K562 (cell line): ENCODE data around the gene ILF2. TPM values are rescaled to one million over a fixed set of nuclear protein-coding genes. Genes with fewer than 3 reads are reported as not detected.
A peak's percentile ranks its signal among the peaks of the same experiment; 100 is the strongest.

Experiments
- ATAC-seq: fragments of 200-7000 bp; cut with Tn5 transposase; 3 replicates; pipeline ENCODE4 v1.9.1; 2020; ENCODE audit warnings: moderate library complexity
- BruUV-seq: library from RNA; stranded (reverse); fragments of 400-500 nt; replicated peaks from 2 replicates; lab custom pipeline; 2021; lab: Mats Ljungman, UMichigan
- CTCF ChIA-PET: fragments of 300-600 bp; formaldehyde crosslinking; extraction: SDS; loops from one replicate; lab custom pipeline; 2021; ENCODE audit warnings: low intra/inter-chr PET ratio; lab: Yijun Ruan, JAX
- POLR2A ChIA-PET: fragments of 300-600, 350-650 bp; sonication (Branson Sonifier 250); formaldehyde crosslinking; extraction: SDS; loops from one replicate; lab custom pipeline; 2021; ENCODE audit warnings: antibody characterized with exemption, inconsistent platforms; lab: Yijun Ruan, JAX
- DNase-seq, 4 experiments: peaks; one replicate each; pipeline versions ENCODE4 v3.0.0 to v3.0.0-alpha.2; 2011 to 2018; ENCODE audit warnings: low spot score in 3 of 4, mixed read lengths in 3 of 4; ENCODE audit errors: extremely low read depth in 1 of 4
- FAIRE-seq: peaks from 2 replicates; lab custom pipeline; 2011; peaks lifted over from hg19 to GRCh38; lab: Jason Lieb, UNC
- H2AFZ ChIP-seq: 2 replicates; pipeline ENCODE4 v1.6.0; 2011; ENCODE audit warnings: low read depth, low read length, control low read depth, inconsistent platforms
- H3K27ac ChIP-seq: fragments of 200-600 bp; 3 replicates; pipeline ENCODE4 v1.8.0; 2011; ENCODE audit warnings: low read depth, mild to moderate bottlenecking, control low read depth, inconsistent platforms, low read length, moderate library complexity, mixed read lengths; ENCODE audit errors: extremely low read depth
- H3K27me3 ChIP-seq, 2 experiments: fragments of 300-600 bp in 1 of 2; 2 replicates in 1 of 2; 3 replicates in 1 of 2; pipeline versions ENCODE4 v1.6.0 to v1.8.0; 2011; ENCODE audit warnings: inconsistent platforms in 2 of 2, low read length in 2 of 2, mild to moderate bottlenecking in 1 of 2, mixed read lengths in 1 of 2, moderate library complexity in 1 of 2; ENCODE audit not compliant: control insufficient read depth in 2 of 2, insufficient read depth in 2 of 2
- H3K36me3 ChIP-seq: fragments of 300-600 bp; 3 replicates; pipeline ENCODE4 v1.8.0; 2011; ENCODE audit warnings: mild to moderate bottlenecking, low read length, inconsistent platforms; ENCODE audit not compliant: control insufficient read depth, insufficient read depth
- H3K4me1 ChIP-seq, 2 experiments: fragments of 200-600 bp in 1 of 2; replicated peaks in 1 of 2; 2 replicates in 1 of 2; 3 replicates in 1 of 2; pipeline versions ENCODE4 v1.5.1 to v1.8.0; 2011; ENCODE audit warnings: inconsistent platforms in 2 of 2, low read length in 2 of 2, mild to moderate bottlenecking in 1 of 2, mixed read lengths in 1 of 2, moderate library complexity in 1 of 2; ENCODE audit not compliant: control insufficient read depth in 2 of 2, insufficient read depth in 2 of 2
- H3K4me2 ChIP-seq: 2 replicates; pipeline ENCODE4 v1.6.1; 2011; ENCODE audit warnings: low read length, control low read depth, inconsistent platforms, mixed read lengths; ENCODE audit not compliant: insufficient read depth
- H3K4me3 ChIP-seq: fragments of 200-600 bp; sonication (generic), shearing (Covaris generic); 2 replicates; pipeline ENCODE4 v1.5.1; 2016; ENCODE audit warnings: control low read depth, inconsistent platforms
- H3K79me2 ChIP-seq: fragments of 200-600 bp; 3 replicates; pipeline ENCODE4 v1.8.0; 2011; ENCODE audit warnings: low read length, inconsistent platforms; ENCODE audit not compliant: control insufficient read depth, insufficient read depth
- H3K9ac ChIP-seq, 2 experiments: 2 replicates each; pipeline versions ENCODE4 v1.6.0 to v1.6.1; 2011; ENCODE audit warnings: low read depth in 2 of 2, low read length in 2 of 2, control low read depth in 1 of 2, inconsistent platforms in 1 of 2, mild to moderate bottlenecking in 1 of 2, mixed read lengths in 1 of 2; ENCODE audit not compliant: insufficient read depth in 1 of 2
- H3K9me1 ChIP-seq: one replicate; pipeline ENCODE4 v1.6.0; 2011; ENCODE audit warnings: inconsistent platforms, mild to moderate bottlenecking, low read length, moderate library complexity; ENCODE audit not compliant: control insufficient read depth, insufficient read depth
- H3K9me3 ChIP-seq: replicated peaks from 2 replicates; pipeline ENCODE4 v1.5.1; 2011; ENCODE audit warnings: low read depth, low read length, inconsistent platforms; ENCODE audit not compliant: control insufficient read depth, insufficient read depth
- H4K20me1 ChIP-seq: replicated peaks from 2 replicates; pipeline ENCODE4 v1.6.1; 2011; ENCODE audit warnings: low read length, inconsistent platforms, mixed read lengths; ENCODE audit not compliant: control insufficient read depth, insufficient read depth
- CBFA2T3 ChIP-seq: fragments of 450-650 bp; IDR thresholded peaks from 2 replicates; pipeline ENCODE4 v1.6.1; 2017
- CHD2 ChIP-seq: IDR thresholded peaks from 2 replicates; pipeline ENCODE4 v1.6.1; 2011; ENCODE audit warnings: low read depth, low read length
- CREM ChIP-seq: IDR thresholded peaks from 2 replicates; pipeline ENCODE4 v1.6.1; 2014; ENCODE audit warnings: antibody characterized with exemption, low read depth
- ETV1 ChIP-seq: fragments of 450-650 bp; conservative IDR thresholded peaks from 2 replicates; pipeline ENCODE4 v1.6.1; 2016; ENCODE audit warnings: missing genetic modification characterization, control low read depth, low read depth, missing compliant biosample characterization
- KDM1A ChIP-seq, 2 experiments: fragments of 450-650 bp; IDR thresholded peaks; 2 replicates each; pipeline ENCODE4 v1.6.1; 2016; ENCODE audit warnings: mild to moderate bottlenecking in 2 of 2
- U2AF1 ChIP-seq: fragments of 200-400 bp; formaldehyde crosslinking; optimal IDR thresholded peaks from 2 replicates; pipeline ENCODE3; 2017; ENCODE audit warnings: mild to moderate bottlenecking, low read depth, low read length, moderate library complexity
- USF2 ChIP-seq: sonication (generic); formaldehyde crosslinking; IDR thresholded peaks from 2 replicates; pipeline ENCODE4 v1.5.0; 2020; ENCODE audit warnings: missing genetic modification reagents
- ZNF311 ChIP-seq: fragments of 250-450 bp; sonication (Bioruptor Pico); IDR thresholded peaks from 2 replicates; pipeline ENCODE4 v1.4.0; 2020; ENCODE audit warnings: mild to moderate bottlenecking, moderate library complexity
- ZNF507 ChIP-seq: conservative IDR thresholded peaks from 2 replicates; pipeline ENCODE4 v1.6.1; 2017; ENCODE audit warnings: missing genetic modification characterization, missing compliant biosample characterization
- ZNF766 ChIP-seq: fragments of 200-800 bp; sonication (Bioruptor generic); conservative IDR thresholded peaks from 2 replicates; pipeline ENCODE4 v1.6.1; 2016; ENCODE audit warnings: missing genetic modification characterization, missing compliant biosample characterization
- WGBS: fragments of 100-300 bp; shearing (Covaris generic); methylation state at CpG from one replicate; pipeline ENCODE4 v1.1.6; 2016; ENCODE audit warnings: low coverage, mixed read lengths; ENCODE audit not compliant: insufficient coverage; ENCODE audit errors: missing lambda C conversion rate; 5-methylcytosine and 5-hydroxymethylcytosine counted together
- in situ Hi-C: fragments of 300-500 bp; cut with MboI; formaldehyde crosslinking; loops from 4 replicates; pipeline ENCODE4 v1.15.0; 2018; ENCODE audit warnings: inconsistent platforms, mixed read lengths
- intact Hi-C: fragments of 100-400 bp; cut with micrococcal nuclease; formaldehyde crosslinking; loops from 2 replicates; pipeline ENCODE4 v1.14.2; 2022
- polyA plus RNA-seq, 8 experiments: library from polyadenylated mRNA; depleted of rRNA in 4 of 8; stranded (reverse) in 5 of 8; unstranded in 3 of 8; fragments of >200 nt; fragmentation: Nextera tagmentation in 2 of 8; fragmentation: Illumina TruSeq in 1 of 8; extraction: Ambion mirVana in 2 of 8; extraction: Trizol in 1 of 8; gene quantifications; 2 replicates each; pipeline versions ENCODE4 v1.2.1 to v1.2.3, GENCODE V29; 2011 to 2014; ENCODE audit warnings: inconsistent platforms in 1 of 8, missing spikeins in 1 of 8
- total RNA-seq, 7 experiments: library from RNA; depleted of rRNA in 6 of 7; stranded (reverse); fragments of >200 nt in 6 of 7; fragmentation: Illumina TruSeq in 2 of 7; extraction: Trizol in 2 of 7; gene quantifications; 2 replicates each; pipeline versions ENCODE4 v1.2.1 to v1.2.3, GENCODE V29; 2011 to 2021; ENCODE audit warnings: low replicate concordance in 1 of 7
- TF ChIP-seq, protein P1 (sequence below): fragments of 250-450 bp; sonication (Bioruptor Pico); IDR thresholded peaks from 2 replicates; pipeline ENCODE4 v1.8.0; 2022; ENCODE audit warnings: inconsistent platforms, mild to moderate bottlenecking, moderate library complexity, borderline replicate concordance
- TF ChIP-seq, protein P2 (sequence below), 2 experiments: fragments of 450-650 bp; IDR thresholded peaks; 2 replicates each; pipeline ENCODE4 v1.6.1; 2018; ENCODE audit warnings: mild to moderate bottlenecking in 2 of 2, low read depth in 1 of 2; ENCODE audit not compliant: partially characterized antibody in 2 of 2

The ILF2 gene
- total and polyA plus RNA-seq, 9 of the 15 experiments (the other 6 are each of a cell fraction or from before 2014, with no cell fraction given) = 282 to 726 (median 474) TPM

GRCh38 chr1:153698020-153698922 lies 27.5 kb upstream of the ILF2 start (continued):
- TF ChIP-seq CBFA2T3 (no peak), CREM (peak; percentile 57), ZNF766 (CRISPR knock-in tag) (no peak; the same call in 1 of the 2 replicates)
- TF ChIP-seq, protein P1, sequence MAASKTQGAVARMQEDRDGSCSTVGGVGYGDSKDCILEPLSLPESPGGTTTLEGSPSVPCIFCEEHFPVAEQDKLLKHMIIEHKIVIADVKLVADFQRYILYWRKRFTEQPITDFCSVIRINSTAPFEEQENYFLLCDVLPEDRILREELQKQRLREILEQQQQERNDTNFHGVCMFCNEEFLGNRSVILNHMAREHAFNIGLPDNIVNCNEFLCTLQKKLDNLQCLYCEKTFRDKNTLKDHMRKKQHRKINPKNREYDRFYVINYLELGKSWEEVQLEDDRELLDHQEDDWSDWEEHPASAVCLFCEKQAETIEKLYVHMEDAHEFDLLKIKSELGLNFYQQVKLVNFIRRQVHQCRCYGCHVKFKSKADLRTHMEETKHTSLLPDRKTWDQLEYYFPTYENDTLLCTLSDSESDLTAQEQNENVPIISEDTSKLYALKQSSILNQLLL (CRISPR knock-in tag) = no peak

- H3K9ac ChIP-seq = peak overlapping the region; percentile 61 to 65
- intact Hi-C loops = no loop called here
- POLR2A ChIA-PET = interaction anchor here (0.6 to 1.6 kb wide), 5 partner anchors 11 to 293 kb away, joined by 3 to 6 read pairs (median 3); partner anchors contain the start of gene RPS27
- H4K20me1 ChIP-seq = no peaks in the 10 kb centered on the region
- no peaks in the 10 kb centered on the region for H3K79me2 ChIP-seq
- BruUV-seq = no TSS peak
- peaks cover 6% of the 10 kb centered on the region for H3K9me1 ChIP-seq
- in situ Hi-C loops = loop anchor here (5.0 kb wide), 1 partner anchor 50 kb away; no protein-coding TSS in a partner anchor
- ATAC-seq (peak; percentile 80), DNase-seq (peak; percentile 84 to 93 (median 89)), FAIRE-seq (peak; percentile 88)
- H3K9me3 ChIP-seq = no peaks in the 10 kb centered on the region
- CTCF ChIA-PET = no interaction called here
- no peaks in the 10 kb centered on the region for H3K27me3 ChIP-seq
- peak overlapping the region; percentile 70 for H3K4me2 ChIP-seq
- H3K36me3 ChIP-seq = no peaks in the 10 kb centered on the region
- no peak overlapping the region for H3K4me3 ChIP-seq
- H3K4me1 ChIP-seq = peaks cover 19 to 28% of the 10 kb centered on the region in 2 experiments
- peak overlapping the region; percentile 87 for H3K27ac ChIP-seq
- WGBS = 33% methylated on average over 11 of the region's 12 CpGs
- H2AFZ ChIP-seq = peak overlapping the region; percentile 99
- no peak; the same call in none of the 2 replicates for TF ChIP-seq ETV1 (tag)
- peak in 1 of 2 experiments; percentile 71; a peak in 2 of 4 replicates for TF ChIP-seq KDM1A (IDR thresholded peaks at IDR 0.05)
- TF ChIP-seq USF2 = no peak
- no peak for TF ChIP-seq ZNF507 (tag)
- no peak for TF ChIP-seq CHD2
- TF ChIP-seq U2AF1 = no peak
- TF ChIP-seq ZNF311 (CRISPR knock-in tag) = no peak
- TF ChIP-seq, protein P2, sequence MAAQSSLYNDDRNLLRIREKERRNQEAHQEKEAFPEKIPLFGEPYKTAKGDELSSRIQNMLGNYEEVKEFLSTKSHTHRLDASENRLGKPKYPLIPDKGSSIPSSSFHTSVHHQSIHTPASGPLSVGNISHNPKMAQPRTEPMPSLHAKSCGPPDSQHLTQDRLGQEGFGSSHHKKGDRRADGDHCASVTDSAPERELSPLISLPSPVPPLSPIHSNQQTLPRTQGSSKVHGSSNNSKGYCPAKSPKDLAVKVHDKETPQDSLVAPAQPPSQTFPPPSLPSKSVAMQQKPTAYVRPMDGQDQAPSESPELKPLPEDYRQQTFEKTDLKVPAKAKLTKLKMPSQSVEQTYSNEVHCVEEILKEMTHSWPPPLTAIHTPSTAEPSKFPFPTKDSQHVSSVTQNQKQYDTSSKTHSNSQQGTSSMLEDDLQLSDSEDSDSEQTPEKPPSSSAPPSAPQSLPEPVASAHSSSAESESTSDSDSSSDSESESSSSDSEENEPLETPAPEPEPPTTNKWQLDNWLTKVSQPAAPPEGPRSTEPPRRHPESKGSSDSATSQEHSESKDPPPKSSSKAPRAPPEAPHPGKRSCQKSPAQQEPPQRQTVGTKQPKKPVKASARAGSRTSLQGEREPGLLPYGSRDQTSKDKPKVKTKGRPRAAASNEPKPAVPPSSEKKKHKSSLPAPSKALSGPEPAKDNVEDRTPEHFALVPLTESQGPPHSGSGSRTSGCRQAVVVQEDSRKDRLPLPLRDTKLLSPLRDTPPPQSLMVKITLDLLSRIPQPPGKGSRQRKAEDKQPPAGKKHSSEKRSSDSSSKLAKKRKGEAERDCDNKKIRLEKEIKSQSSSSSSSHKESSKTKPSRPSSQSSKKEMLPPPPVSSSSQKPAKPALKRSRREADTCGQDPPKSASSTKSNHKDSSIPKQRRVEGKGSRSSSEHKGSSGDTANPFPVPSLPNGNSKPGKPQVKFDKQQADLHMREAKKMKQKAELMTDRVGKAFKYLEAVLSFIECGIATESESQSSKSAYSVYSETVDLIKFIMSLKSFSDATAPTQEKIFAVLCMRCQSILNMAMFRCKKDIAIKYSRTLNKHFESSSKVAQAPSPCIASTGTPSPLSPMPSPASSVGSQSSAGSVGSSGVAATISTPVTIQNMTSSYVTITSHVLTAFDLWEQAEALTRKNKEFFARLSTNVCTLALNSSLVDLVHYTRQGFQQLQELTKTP (IDR thresholded peaks at IDR 0.05; ENCODE audit: low read depth in 1 of 2, partially characterized antibody in 2 of 2) = no peak
Observed at GRCh38 chr1:153697191-153698019, 26.6 kb upstream of the ILF2 start.
